ENCODE measurements around the gene PTBP1.
"Not testable (repeated sequence)": the region's sequence is repeated elsewhere in the genome, so short reads cannot be mapped to it uniquely, and the experiment has no call there.

PTBP1 gene

DNA sequence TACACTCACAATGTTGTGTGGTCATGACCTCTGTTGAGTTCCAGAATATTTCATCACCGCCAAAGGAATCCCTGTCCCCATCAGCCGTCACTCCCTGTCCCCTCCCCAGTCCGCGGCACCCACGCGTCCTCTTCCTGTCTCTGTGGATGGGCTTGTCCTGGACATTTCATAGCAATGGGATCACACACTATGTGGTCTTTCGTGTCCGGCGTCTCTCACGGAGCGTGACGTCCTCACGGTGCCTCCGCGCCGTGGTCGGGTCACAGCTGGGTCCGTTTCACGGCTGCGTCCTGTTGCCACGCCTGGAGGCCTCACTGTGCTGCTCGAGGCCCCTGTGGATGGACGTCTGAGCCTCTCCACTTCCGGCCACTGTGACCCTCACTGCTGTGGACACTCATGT, 37.0 kb downstream of the PTBP1 start:
- no peak for DNase-seq

DNA sequence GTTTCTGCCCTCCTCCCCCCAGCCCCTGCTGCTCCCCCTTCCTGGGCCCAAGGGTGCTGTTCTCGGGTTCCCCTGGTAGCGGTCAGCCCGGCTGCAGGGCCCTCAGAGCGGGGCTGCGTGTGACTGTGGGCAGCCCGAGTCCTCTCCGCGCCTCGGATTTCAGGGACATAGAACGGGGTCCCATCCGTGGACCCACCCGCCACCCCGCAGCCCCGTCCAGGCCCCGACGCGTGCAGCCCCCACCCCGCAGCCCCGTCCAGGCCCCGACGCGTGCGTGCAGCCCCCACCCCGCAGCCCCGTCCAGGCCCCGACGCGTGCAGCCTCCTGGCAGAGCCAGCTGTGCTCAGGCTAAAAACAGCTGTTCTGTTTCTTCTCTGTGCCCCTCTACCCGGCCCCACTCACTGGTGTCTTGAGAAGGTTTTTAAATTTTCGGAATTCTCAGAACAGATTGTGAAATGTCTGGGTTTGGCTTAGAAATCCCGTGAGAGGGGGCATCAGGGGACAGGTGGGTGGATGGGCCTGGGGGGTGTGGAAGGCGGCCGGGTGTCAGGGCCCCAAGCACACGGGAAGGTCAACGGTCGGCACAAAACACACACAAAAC, 38.1 kb downstream of the PTBP1 start:
- DNase-seq: no peak

DNA sequence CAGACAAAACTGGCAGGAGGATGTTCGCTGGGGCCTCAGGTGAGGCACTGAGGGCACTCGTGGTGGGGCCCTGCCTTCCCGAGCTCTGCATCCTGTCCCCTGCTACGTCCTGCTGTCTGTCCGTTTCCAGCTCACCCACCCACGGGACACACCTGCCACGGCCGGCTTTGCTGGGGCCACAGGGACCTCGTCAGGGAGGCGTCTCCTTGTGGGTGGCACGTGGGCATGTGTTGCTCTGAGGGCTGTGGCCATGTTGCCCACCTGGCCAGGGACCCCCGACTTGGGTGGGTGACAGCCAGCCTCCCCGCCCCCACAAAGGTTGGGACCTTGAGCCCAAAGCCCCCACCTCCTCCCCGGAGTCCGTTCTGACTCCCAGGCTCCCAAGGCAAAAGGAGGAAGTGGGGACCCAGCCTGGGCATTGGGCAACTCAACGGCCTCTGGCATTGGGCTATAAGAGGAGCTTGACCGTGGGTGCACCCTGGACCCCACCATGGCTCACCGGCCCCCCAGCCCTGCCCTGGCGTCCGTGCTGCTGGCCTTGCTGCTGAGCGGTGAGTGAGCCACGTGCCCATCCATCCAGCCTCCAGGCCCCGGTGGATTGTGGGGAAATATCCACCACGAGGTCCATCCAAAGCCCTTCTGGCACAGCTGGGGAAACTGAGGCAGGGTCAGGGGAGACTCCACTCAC, 43.4 kb downstream of the PTBP1 start, which contains the start of gene PRTN3:
TSS of gene PRTN3 (plus strand) at position 481 of the 688 bp plus-strand sequence. CDS start at position 491, 10 bp downstream.
- no peak for DNase-seq

DNA sequence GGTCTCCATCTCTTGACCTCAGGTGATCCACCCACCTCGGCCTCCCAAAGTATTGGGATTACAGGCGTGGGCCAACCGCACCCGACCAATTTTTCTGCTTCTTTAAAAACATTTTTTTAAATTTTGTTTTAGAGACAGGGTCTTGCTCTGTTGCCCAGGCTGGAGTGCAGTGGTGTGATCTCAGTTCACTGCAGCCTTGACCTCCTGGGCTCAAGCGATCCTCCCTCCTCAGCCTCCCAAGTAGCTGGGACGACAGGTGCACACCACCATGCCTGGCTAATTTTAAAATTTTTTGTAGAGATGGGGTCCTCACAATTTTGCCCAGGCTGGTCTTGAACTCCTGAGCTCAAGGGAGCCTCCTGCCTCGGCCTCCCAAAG, 45.5 kb downstream of the PTBP1 start:
- not testable (repeated sequence) for DNase-seq

DNA sequence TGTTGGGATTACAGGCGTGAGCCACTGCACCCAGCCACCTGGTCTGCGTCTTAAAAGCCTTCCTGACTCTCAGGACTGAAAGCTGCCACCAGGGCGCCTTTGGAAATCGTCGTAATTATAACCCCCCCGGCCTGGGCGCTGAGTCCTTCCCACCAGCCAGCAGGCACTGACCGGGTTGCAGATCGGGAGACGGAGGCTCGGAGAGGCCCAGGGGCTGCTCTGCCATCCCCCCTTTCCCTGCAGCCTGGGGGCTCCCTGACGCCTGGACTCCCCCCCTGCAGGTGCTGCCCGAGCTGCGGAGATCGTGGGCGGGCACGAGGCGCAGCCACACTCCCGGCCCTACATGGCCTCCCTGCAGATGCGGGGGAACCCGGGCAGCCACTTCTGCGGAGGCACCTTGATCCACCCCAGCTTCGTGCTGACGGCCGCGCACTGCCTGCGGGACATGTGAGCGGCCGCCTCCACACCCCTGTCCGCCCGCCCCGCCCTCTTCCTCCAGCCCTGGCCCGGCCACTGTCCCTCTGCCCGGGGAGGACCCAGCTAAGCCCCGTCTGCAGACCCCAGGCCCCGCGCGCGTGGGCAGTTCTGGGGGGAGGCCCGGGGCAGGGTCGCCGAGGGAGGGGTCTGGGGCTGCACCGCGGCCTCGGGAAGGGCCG, 46.1 kb downstream of the PTBP1 start:
- no peak for DNase-seq

DNA sequence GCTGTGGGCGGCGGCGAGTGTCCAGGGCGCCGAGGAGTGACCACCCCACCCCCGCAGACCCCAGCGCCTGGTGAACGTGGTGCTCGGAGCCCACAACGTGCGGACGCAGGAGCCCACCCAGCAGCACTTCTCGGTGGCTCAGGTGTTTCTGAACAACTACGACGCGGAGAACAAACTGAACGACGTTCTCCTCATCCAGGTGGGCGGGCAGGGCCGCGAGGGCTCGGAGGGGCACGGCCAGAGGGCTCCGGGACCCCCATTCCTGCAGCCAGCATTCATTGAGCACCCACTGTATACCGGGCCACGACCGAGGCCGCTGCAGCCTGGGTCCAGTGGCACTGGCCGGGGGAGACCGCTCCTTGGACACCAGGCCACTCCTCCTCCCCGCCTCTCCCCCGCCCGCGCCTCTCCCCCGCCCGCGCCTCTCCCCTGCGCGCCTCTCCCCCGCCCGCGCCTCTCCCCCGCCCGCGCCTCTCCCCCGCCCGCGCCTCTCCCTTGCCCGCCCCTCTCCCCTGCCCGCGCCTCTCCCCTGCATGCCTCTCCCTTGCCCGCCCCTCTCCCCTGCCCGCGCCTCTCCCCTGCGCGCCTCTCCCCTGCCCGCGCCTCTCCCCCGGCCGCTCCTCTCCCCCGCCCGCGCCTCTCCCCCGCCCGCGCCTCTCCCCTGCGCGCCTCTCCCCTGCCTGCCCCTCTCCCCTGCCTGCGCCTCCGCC, 46.7 kb downstream of the PTBP1 start:
- DNase-seq: no peak

DNA sequence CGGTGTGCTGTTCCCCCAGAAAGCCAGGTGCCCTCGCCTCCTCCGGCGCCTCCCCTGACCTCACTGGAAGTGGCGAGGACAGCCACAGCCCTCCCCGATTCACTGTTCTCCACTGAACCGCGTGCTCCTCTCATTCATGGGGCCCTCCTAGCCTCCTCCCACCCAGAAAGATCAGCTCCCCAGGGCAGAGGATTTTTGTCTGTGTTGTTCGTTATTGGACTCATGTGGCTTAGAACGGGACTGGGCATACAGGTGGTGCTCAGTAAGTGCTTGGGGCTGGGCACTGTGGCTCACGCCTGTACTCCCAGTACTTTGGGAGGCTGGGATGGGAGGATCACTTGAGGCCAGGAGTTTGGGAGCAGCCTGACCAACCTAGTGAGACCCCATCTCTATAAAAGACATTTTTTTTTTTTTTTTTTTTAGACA, 47.3 kb downstream of the PTBP1 start:
- DNase-seq: no peak

DNA sequence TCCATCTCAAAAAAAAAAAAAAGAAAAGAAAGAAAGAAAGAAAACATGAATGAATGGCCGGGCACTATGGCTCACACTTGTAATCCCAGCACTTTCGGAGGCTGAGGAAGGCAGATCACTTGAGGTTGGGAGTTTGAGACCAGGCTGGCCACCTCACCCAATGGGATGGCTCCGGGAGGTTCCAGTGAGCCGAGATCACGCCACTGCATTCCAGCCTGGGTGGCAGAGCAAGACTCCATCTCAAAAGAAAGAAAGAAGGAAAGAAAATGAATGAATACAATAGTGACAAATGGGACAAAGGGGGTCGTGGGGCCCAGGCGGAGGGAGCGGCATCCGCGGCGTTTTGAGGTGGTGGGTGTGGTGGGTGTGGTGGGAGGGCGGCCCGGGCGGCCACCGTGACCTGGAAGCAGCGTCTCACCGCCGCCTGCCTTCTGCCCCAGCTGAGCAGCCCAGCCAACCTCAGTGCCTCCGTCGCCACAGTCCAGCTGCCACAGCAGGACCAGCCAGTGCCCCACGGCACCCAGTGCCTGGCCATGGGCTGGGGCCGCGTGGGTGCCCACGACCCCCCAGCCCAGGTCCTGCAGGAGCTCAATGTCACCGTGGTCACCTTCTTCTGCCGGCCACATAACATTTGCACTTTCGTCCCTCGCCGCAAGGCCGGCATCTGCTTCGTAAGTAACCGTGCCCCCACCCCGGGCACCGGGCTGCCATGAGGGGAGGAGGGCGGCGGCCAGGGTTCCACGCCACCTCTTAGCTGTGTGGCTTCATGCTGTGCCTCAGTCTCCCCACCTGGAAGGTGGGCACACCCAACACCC, 48.7 kb downstream of the PTBP1 start:
- no peak for DNase-seq

DNA sequence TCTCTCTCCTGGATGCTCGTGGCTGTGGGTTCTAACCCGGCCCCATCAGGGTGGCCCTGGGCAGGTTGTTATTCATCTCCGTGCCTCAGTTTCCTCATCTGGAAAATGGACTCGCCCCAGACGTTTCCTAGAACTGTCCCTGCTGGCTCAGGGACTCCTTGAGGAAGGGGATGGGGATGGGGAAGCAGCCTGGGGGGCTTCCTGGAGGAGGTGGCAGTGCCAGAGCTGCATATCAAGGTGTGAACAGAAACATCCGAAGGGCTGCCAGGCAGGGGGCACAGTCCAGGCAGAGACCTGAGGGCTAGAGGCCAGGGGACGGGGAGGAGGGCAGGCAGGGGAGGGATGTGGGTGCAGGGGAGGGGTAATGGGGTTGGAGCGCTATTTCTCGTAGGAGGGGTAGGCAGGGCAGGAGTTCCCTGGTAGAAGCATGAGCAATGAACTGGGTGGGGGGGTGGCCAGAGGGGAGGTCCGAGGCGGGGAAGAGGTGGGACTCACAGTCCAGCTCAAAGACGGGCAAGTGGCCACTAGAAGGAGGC, 51.2 kb downstream of the PTBP1 start:
- DNase-seq: no peak

DNA sequence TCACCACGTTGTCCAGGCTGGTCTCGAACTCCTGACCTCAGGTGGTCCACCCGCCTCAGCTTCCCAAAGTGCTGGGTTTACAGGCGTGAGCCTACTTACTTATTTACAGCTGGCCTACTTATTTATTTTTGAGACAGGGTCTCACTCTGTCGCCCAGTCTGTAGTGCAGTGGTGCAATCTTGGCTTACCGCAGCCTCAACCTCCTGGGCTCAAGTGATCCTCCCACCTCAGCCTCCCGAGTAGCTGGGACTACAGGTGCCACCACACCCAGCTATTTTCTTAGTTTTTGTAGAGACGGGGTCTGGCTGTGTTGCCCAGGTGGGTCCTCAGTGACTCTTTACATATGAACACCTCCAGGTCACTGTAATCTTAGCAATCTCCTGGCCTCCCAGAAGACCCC, 51.9 kb downstream of the PTBP1 start:
- DNase-seq: not testable (repeated sequence)

DNA sequence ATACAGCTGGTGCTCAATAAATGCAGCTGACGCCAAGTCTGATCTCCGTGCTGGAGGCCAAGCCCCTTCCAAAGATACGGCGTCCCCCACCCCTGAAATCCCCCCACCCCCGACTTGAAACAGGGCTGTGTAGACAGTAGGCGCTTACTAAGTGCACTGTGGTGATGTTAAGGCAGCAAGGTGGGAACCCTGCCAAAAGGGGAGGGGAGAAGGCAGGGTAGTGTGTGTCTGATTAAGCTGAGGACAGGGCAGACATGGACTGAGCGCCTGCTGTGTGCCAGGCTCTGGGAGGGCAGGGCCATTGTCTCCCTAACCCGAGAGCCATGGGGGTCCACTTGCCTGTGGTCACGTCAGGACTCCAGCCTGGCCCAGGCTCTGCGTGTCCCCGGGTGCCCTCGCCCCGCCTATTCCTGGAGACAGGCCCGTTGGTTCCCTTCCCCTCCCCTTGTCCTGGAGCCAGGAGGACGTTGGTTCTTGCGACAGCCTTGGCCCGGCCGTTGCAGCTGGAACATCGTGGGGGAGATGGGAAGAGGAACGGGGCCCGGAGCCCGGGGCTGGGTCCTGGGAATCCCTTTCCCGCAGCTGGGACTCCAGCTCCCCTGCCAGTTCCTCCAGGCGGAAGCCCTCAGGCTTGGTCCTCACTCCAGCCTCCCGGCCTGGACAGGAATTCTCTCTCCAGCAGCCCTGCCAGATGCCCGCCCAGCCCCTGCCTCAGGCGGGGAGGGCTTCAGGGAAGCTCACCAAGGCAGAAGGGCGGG, 53.1 kb downstream of the PTBP1 start:
- DNase-seq: no peak

DNA sequence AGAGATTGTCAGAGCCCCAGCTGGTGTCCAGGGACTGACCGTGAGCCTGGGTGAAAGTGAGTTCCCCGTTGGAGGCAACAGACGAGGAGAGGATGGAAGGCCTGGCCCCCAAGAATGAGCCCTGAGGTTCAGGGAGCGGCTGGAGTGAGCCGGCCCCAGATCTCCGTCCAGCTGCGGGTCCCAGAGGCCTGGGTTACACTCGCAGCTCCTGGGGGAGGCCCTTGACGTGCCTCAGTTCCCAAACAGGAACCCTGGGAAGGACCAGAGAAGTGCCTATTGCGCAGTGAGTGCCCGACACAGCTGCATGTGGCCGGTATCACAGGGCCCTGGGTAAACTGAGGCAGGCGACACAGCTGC, 53.7 kb downstream of the PTBP1 start:
- no peak for DNase-seq

DNA sequence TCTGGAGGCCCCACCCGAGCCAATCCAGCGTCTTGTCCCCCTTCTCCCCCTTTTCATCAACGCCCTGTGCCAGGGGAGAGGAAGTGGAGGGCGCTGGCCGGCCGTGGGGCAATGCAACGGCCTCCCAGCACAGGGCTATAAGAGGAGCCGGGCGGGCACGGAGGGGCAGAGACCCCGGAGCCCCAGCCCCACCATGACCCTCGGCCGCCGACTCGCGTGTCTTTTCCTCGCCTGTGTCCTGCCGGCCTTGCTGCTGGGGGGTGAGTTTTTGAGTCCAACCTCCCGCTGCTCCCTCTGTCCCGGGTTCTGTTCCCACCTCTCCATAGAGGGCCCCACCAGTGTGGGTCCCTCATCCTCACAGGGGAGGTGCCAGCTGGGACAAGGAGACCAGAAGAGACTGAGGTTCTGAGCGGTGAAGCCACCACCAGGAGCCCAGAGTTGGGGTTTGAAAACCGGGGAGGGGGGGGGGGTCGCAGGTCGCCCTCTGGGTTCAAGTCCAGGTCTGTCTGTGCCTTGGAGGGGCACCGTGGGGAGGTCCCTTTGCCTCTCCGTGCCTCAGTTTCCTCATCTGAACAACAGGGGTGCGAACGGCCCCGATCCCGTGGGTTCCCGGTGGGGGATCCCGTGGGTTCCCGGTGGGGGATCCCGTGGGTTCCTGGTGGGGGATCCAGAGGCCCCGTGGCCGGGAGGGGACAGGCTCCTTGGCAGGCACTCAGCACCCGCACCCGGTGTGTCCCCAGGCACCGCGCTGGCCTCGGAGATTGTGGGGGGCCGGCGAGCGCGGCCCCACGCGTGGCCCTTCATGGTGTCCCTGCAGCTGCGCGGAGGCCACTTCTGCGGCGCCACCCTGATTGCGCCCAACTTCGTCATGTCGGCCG, 55.1 kb downstream of the PTBP1 start, which contains the start of gene ELANE:
TSS of gene ELANE (plus strand) at position 168 of the 878 bp plus-strand sequence. CDS start at position 194, 26 bp downstream.
- DNase-seq: no peak

DNA sequence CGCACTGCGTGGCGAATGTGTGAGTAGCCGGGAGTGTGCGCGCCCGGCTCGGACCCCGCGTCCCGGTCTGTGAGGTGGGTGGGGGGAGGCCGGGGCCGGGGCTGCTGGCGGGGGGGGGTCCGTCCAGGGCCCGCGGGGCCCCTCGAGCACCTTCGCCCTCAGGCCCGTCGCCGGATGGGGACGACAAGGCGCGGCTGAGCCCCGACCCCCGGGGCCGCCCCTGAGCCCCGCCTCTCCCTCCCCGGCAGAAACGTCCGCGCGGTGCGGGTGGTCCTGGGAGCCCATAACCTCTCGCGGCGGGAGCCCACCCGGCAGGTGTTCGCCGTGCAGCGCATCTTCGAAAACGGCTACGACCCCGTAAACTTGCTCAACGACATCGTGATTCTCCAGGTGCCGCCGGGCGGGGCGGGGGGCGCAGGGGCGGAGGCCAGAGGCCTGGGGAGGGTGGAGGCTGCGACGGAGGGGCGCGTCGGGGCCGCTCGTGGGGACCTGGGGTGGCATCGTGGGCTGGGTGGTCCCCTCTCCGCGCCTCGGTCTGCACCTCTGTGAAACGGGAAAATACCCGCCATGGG, 55.8 kb downstream of the PTBP1 start:
- DNase-seq: no peak

DNA sequence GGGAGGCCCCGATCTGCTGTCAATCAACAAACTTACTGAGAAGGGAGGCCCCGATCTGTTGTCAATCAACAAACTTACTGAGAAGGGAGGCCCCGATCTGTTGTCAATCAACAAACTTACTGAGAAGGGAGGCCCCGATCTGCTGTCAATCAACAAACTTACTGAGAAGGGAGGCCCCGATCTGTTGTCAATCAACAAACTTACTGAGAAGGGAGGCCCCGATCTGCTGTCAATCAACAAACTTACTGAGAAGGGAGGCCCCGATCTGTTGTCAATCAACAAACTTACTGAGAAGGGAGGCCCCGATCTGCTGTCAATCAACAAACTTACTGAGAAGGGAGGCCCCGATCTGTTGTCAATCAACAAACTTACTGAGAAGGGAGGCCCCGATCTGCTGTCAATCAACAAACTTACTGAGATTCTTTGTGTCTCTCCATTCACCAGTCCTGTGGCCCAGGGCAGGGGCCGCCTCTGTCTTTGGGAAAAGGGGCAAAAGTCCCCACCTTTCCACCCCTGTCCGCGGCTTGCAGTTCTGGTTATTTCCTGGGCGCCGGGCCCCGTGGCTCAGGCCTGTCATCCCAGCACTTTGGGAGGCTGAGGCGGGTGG, 56.5 kb downstream of the PTBP1 start:
- DNase-seq: not testable (repeated sequence)

DNA sequence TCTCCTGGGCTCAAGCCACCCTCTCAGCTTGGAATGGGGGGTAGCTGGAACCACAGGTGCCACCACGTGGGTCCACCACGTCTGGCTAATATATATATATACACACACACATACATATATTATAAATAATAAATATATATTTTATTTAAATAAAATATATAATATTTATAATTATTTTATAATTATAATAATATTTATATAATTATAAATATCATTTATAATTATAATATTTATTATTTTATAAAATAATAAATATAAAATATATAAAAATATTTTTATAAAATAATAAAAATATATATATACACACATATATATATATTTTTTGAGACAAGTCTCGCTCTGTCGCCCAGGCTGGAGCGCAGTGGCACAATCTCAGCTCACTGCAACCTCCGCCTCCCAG, 57.3 kb downstream of the PTBP1 start:
- no peak for DNase-seq

DNA sequence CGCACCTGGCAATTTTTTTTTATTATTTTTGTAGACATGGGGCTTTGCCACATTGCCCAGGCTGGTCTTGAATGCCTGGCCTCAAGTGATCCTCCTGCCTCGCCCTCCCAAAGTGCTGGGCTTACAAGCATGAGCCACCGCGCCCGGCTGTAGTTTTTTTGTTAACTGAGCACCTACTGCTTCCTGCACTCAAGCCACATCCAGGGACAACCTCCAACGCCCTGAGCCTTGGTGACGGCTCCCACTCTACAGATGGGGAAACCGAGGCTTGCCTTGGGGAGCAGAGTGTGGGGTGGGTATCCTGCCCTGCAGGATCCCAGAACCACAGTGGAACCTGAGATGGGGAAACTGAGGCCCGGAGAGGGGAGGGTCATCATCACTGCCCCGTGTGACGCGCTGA, 57.9 kb downstream of the PTBP1 start:
- no peak for DNase-seq

DNA sequence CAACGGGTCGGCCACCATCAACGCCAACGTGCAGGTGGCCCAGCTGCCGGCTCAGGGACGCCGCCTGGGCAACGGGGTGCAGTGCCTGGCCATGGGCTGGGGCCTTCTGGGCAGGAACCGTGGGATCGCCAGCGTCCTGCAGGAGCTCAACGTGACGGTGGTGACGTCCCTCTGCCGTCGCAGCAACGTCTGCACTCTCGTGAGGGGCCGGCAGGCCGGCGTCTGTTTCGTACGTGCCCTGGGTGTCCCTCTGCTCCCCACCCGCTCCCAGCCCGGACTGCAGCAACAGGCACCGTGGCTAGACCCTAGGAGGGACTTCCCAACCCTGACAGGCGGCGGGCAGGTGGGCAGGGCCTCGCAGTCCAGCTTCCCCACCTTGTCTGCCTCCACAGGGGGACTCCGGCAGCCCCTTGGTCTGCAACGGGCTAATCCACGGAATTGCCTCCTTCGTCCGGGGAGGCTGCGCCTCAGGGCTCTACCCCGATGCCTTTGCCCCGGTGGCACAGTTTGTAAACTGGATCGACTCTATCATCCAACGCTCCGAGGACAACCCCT, 58.4 kb downstream of the PTBP1 start:
- DNase-seq: no peak

DNA sequence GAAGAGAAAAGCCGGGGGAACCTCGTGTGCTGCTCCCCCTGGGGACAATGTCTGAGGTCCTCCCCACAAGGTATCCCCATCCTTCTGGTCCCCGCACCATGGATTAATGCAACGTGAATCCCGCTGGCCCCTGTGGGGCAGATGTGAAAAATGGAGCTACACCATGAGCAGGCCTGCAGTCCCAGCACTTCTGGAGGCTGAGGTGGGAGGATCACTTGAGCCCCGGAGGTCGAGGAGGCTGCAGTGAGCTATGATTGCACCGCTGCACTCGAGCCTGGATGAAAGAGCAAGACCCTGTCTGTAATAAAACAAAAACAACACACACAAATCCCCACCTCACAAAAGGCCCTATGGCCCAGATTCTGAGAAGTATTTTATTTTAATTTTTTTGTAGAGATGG, 61.0 kb downstream of the PTBP1 start:
- DNase-seq: no peak

Data from NCI-H1694 treated with DMSO at 0.1 percent for 48 hours (cell line).